Loucy (cell line): ENCODE data around the gene GEMIN4.

ENCODE experiments used
- EZH2phosphoT487 ChIP-seq: fragments of 200-600 bp; IDR thresholded peaks from 2 replicates; pipeline ENCODE4 v1.6.1; 2018; ENCODE audit warnings: antibody characterized with exemption, mild to moderate bottlenecking, moderate library complexity, borderline replicate concordance
- TF ChIP-seq, protein P1 (sequence below): fragments of 200-600 bp; sonication (generic); conservative IDR thresholded peaks from 2 replicates; pipeline ENCODE4 v1.5.1; 2014; ENCODE audit warnings: mild to moderate bottlenecking, antibody characterized with exemption, low read length

- TF ChIP-seq, protein P1, sequence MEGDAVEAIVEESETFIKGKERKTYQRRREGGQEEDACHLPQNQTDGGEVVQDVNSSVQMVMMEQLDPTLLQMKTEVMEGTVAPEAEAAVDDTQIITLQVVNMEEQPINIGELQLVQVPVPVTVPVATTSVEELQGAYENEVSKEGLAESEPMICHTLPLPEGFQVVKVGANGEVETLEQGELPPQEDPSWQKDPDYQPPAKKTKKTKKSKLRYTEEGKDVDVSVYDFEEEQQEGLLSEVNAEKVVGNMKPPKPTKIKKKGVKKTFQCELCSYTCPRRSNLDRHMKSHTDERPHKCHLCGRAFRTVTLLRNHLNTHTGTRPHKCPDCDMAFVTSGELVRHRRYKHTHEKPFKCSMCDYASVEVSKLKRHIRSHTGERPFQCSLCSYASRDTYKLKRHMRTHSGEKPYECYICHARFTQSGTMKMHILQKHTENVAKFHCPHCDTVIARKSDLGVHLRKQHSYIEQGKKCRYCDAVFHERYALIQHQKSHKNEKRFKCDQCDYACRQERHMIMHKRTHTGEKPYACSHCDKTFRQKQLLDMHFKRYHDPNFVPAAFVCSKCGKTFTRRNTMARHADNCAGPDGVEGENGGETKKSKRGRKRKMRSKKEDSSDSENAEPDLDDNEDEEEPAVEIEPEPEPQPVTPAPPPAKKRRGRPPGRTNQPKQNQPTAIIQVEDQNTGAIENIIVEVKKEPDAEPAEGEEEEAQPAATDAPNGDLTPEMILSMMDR = no peak
- no peak for TF ChIP-seq EZH2phosphoT487
Measured at GRCh38 chr17:703081-703875, 48.8 kb downstream of the GEMIN4 start.
